HepG2 (cell line): Measurements from ENCODE around the gene STXBP2. TPM values are rescaled to one million over a fixed set of nuclear protein-coding genes. Genes with fewer than 3 reads are reported as not detected.

ENCODE experiments used
- ASH2L ChIP-seq: fragments of 300-600, 200-600 bp; sonication (generic); IDR thresholded peaks from 2 replicates; pipeline ENCODE4 v1.7.0; 2017; ENCODE audit warnings: low read depth, mild to moderate bottlenecking, moderate library complexity, mixed read lengths, low read length; ENCODE audit not compliant: insufficient read length
- CENPX ChIP-seq: sonication (generic); formaldehyde crosslinking; IDR thresholded peaks from 2 replicates; pipeline ENCODE4 v1.9.0; 2021; ENCODE audit warnings: mild to moderate bottlenecking, missing genetic modification reagents, moderate library complexity
- CSRNP2 ChIP-seq: sonication (generic); formaldehyde crosslinking; conservative IDR thresholded peaks from 2 replicates; pipeline ENCODE4 v1.8.0; 2022; ENCODE audit warnings: low read depth, missing genetic modification reagents
- DPF2 ChIP-seq: sonication (generic); formaldehyde crosslinking; IDR thresholded peaks from 2 replicates; pipeline ENCODE4 v1.4.0; 2020; ENCODE audit warnings: mild to moderate bottlenecking, low read depth, missing genetic modification reagents, borderline replicate concordance
- HDAC2 ChIP-seq: sonication (generic); formaldehyde crosslinking; IDR thresholded peaks from 2 replicates; pipeline ENCODE4 v1.4.0; 2020; ENCODE audit warnings: missing genetic modification reagents
- HHEX ChIP-seq: IDR thresholded peaks from 2 replicates; pipeline ENCODE4 v1.6.1; 2016; ENCODE audit warnings: control low read depth
- HMGXB3 ChIP-seq: sonication (generic); formaldehyde crosslinking; IDR thresholded peaks from 2 replicates; pipeline ENCODE4 v1.4.0; 2020; ENCODE audit warnings: missing genetic modification reagents, borderline replicate concordance
- MTA1 ChIP-seq: sonication (generic); formaldehyde crosslinking; IDR thresholded peaks from 2 replicates; pipeline ENCODE4 v1.4.0; 2020; ENCODE audit warnings: missing genetic modification reagents, mild to moderate bottlenecking, borderline replicate concordance
- SOX13 ChIP-seq, 3 experiments: fragments of 450-650 bp in 1 of 3; sonication (generic) in 1 of 3; formaldehyde crosslinking in 1 of 3; IDR thresholded peaks in 2 of 3; conservative IDR thresholded peaks in 1 of 3; 2 replicates each; pipeline versions ENCODE4 v1.5.0 to v1.6.1; 2016 to 2020; ENCODE audit warnings: antibody characterized with exemption in 1 of 3, mild to moderate bottlenecking in 1 of 3, missing compliant biosample characterization in 1 of 3, missing genetic modification reagents in 1 of 3, moderate library complexity in 1 of 3
- SP1 ChIP-seq, 2 experiments: fragments of 450-650 bp in 1 of 2; sonication (generic) in 1 of 2; formaldehyde crosslinking in 1 of 2; IDR thresholded peaks; 2 replicates each; pipeline versions ENCODE4 v1.4.0 to v1.6.1; 2016 to 2020; ENCODE audit warnings: missing genetic modification reagents in 1 of 2
- SP2 ChIP-seq: sonication (generic); formaldehyde crosslinking; IDR thresholded peaks from 2 replicates; pipeline ENCODE4 v1.5.1; 2020; ENCODE audit warnings: mild to moderate bottlenecking, missing genetic modification reagents
- STAT6 ChIP-seq: sonication (generic); formaldehyde crosslinking; IDR thresholded peaks from 2 replicates; pipeline ENCODE4 v1.4.0; 2020; ENCODE audit warnings: missing genetic modification reagents, mild to moderate bottlenecking, borderline replicate concordance
- TFE3 ChIP-seq: IDR thresholded peaks from 2 replicates; pipeline ENCODE4 v1.6.1; 2016
- TGIF2 ChIP-seq: IDR thresholded peaks from 2 replicates; pipeline ENCODE4 v1.6.1; 2016; ENCODE audit warnings: control low read depth, missing compliant biosample characterization
- XRCC5 ChIP-seq: fragments of 200-400 bp; formaldehyde crosslinking; optimal IDR thresholded peaks from 2 replicates; pipeline ENCODE3; 2017; ENCODE audit warnings: mild to moderate bottlenecking, low read length
- ZEB1 ChIP-seq: IDR thresholded peaks from 2 replicates; pipeline ENCODE4 v1.6.1; 2012; ENCODE audit warnings: mild to moderate bottlenecking, low read depth, inconsistent platforms; ENCODE audit not compliant: insufficient replicate concordance
- ZNF557 ChIP-seq: sonication (generic); formaldehyde crosslinking; IDR thresholded peaks from 2 replicates; pipeline ENCODE4 v1.4.0; 2020; ENCODE audit warnings: missing genetic modification reagents
- ZNF713 ChIP-seq: sonication (generic); formaldehyde crosslinking; IDR thresholded peaks from 2 replicates; pipeline ENCODE4 v1.4.0; 2020; ENCODE audit warnings: mild to moderate bottlenecking, missing genetic modification reagents
- ZNF879 ChIP-seq: sonication (generic); formaldehyde crosslinking; IDR thresholded peaks from 2 replicates; pipeline ENCODE4 v1.8.1; 2023; ENCODE audit warnings: missing genetic modification reagents
- polyA plus RNA-seq, 8 experiments: library from polyadenylated mRNA; depleted of rRNA in 3 of 8; stranded (reverse) in 7 of 8; unstranded in 1 of 8; fragments of >200 nt; fragmentation: Illumina TruSeq in 4 of 8; extraction: Trizol in 4 of 8; gene quantifications; 2 replicates each; pipeline versions ENCODE4 v1.2.1 to v1.2.3, GENCODE V29; 2011 to 2016; ENCODE audit warnings: low read depth in 4 of 8, missing spikeins in 1 of 8, mixed read lengths in 1 of 8; ENCODE audit not compliant: insufficient read depth in 1 of 8
- total RNA-seq, 5 experiments: library from RNA; depleted of rRNA; stranded (reverse); fragments of >200 nt; fragmentation: Illumina TruSeq; extraction: Trizol; gene quantifications; 2 replicates each; pipeline ENCODE4 v1.2.3, GENCODE V29; 2016; ENCODE audit warnings: low read depth in 1 of 5

The STXBP2 gene
- total and polyA plus RNA-seq, 2 of the 13 experiments (the other 11 are each of a cell fraction or from before 2014, with no cell fraction given) = 22.8 to 40.1 TPM

GRCh38 chr19:7652061-7652641 lies 15.2 kb downstream of the STXBP2 start (continued):
- TF ChIP-seq STAT6 (CRISPR knock-in tag) (peak; percentile 67; the same call in 1 of the 2 replicates), SP1 (IDR thresholded peaks at IDR 0.05) (no peak), SP1 (CRISPR knock-in tag; IDR thresholded peaks at IDR 0.05) (no peak; the same call in 1 of the 2 replicates), CSRNP2 (CRISPR knock-in tag) (no peak), XRCC5 (peak; percentile 41), ZNF557 (CRISPR knock-in tag) (no peak), SOX13 (IDR thresholded peaks at IDR 0.05) (peak; percentile 75; the same call in 1 of the 2 replicates), SOX13 (CRISPR knock-in tag; conservative IDR thresholded peaks at IDR 0.05 in 1 of 2, IDR thresholded peaks at IDR 0.05 in 1 of 2) (peak in 1 of 2 experiments; percentile 91; a peak in 2 of 4 replicates), HDAC2 (peak; percentile 85), TFE3 (CRISPR knock-in tag) (peak; percentile 54; the same call in 1 of the 2 replicates), DPF2 (CRISPR knock-in tag) (no peak), ZNF713 (CRISPR knock-in tag) (peak; percentile 22; the same call in 1 of the 2 replicates), TGIF2 (CRISPR knock-in tag) (no peak), ZEB1 (peak; percentile 16), SP2 (no peak), MTA1 (peak; percentile 78; the same call in 1 of the 2 replicates), HHEX (peak; percentile 74), ASH2L (peak; percentile 70), CENPX (CRISPR knock-in tag) (no peak), HMGXB3 (CRISPR knock-in tag) (peak; percentile 80; the same call in 1 of the 2 replicates), ZNF879 (CRISPR knock-in tag) (no peak)
